Measurements from ENCODE around the gene CEP72.
"Not testable (repeated sequence)": the region's sequence is repeated elsewhere in the genome, so short reads cannot be mapped to it uniquely, and the experiment has no call there.

The CEP72 gene

GRCh38 chr5:617896-618295, 5.8 kb downstream of the CEP72 start:
- DNase-seq (ENCODE audit: low spot score), result no peak

GRCh38 chr5:618450-618849, 6.3 kb downstream of the CEP72 start:
- DNase-seq (ENCODE audit: low spot score), result no peak

- no peak for DNase-seq (ENCODE audit: low spot score)
Measured at GRCh38 chr5:619444-619843, 7.3 kb downstream of the CEP72 start.

- no peak for DNase-seq (ENCODE audit: low spot score)
Measured at GRCh38 chr5:620152-620551, 8.0 kb downstream of the CEP72 start.

GRCh38 chr5:620586-621180, 8.5 kb downstream of the CEP72 start:
- no peak for DNase-seq (ENCODE audit: low spot score)

GRCh38 chr5:621341-621761, 9.2 kb downstream of the CEP72 start:
- no peak for DNase-seq (ENCODE audit: low spot score)

GRCh38 chr5:622359-622758, 10.2 kb downstream of the CEP72 start:
- no peak for DNase-seq (ENCODE audit: low spot score)

GRCh38 chr5:622946-623522, 10.9 kb downstream of the CEP72 start:
- DNase-seq (ENCODE audit: low spot score), result no peak

GRCh38 chr5:623531-623930, 11.4 kb downstream of the CEP72 start:
- no peak for DNase-seq (ENCODE audit: low spot score)

GRCh38 chr5:624118-624950, 12.2 kb downstream of the CEP72 start:
- no peak for DNase-seq (ENCODE audit: low spot score)

GRCh38 chr5:624951-625230, 12.8 kb downstream of the CEP72 start:
- DNase-seq (ENCODE audit: low spot score), result no peak

- no peak for DNase-seq (ENCODE audit: low spot score)
Measured at GRCh38 chr5:625516-625915, 13.4 kb downstream of the CEP72 start.

GRCh38 chr5:626850-627249, 14.7 kb downstream of the CEP72 start:
- peak; percentile 42 for DNase-seq (ENCODE audit: low spot score)

GRCh38 chr5:627840-628239, 15.7 kb downstream of the CEP72 start:
- DNase-seq (ENCODE audit: low spot score), result no peak

- DNase-seq (ENCODE audit: low spot score), result not testable (repeated sequence)
Measured at GRCh38 chr5:628351-629205, 16.4 kb downstream of the CEP72 start.

- peak; percentile 31 for DNase-seq (ENCODE audit: low spot score)
Measured at GRCh38 chr5:633501-633955, 21.4 kb downstream of the CEP72 start.

- no peak for DNase-seq (ENCODE audit: low spot score)
Measured at GRCh38 chr5:634191-634590, 22.1 kb downstream of the CEP72 start.

- DNase-seq (ENCODE audit: low spot score), result no peak
Measured at GRCh38 chr5:635306-636055, 23.3 kb downstream of the CEP72 start.

- DNase-seq (ENCODE audit: low spot score), result no peak
Measured at GRCh38 chr5:636951-637350, 24.8 kb downstream of the CEP72 start.

GRCh38 chr5:637581-638450, 25.7 kb downstream of the CEP72 start:
- DNase-seq (ENCODE audit: low spot score), result no peak
